ENCODE data around the gene PLK5. TPM values are rescaled to one million over a fixed set of nuclear protein-coding genes. Genes with fewer than 3 reads are reported as not detected.
"Not testable (repeated sequence)": the region's sequence is repeated elsewhere in the genome, so short reads cannot be mapped to it uniquely, and the experiment has no call there.

PLK5 gene
- total RNA-seq, 2 experiments from 2014 or later = not detected

DNA sequence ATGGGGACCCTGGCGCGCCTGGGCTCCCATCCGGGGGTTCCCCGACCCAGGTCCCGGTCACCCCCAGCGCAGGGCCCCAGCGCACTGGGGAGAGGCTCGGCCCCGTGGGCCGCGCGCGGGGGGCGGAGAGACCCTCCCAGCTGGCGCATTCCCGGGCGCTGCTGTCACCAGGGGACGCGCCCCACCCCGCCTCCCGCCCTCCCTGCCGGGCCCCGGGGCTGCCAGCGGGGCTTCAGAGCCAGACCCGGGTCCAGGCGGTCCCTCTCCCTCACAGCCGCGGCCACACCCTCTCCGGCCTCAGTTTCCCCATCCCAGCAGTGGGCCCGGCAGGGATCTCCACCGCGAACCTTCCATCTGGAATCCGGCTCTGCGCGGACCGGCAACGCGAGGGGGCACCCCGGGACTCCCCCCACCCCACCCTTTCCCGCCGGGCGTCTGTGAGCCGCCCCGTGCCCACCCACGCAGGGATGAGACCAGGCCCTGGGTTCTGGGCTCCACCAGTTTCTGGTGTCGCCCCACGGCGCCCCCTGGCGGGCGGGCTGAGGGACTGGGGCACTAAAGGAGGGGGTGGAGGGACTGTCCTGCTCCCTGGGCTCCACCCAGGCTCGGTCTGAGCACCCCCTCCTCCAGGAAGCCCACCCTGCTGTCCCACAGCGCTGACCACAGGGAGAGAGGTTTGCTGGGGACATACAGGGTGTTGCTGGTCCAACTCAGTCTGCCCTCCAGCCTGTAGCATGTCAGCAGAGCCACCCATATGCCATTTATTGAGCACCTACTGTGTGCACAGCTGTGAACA lies 10.2 kb upstream of the PLK5 start:
- no peaks in the 10 kb centered on the region for H3K9me3 Mint-ChIP-seq (ENCODE audit: insufficient read depth)
- no peaks in the 10 kb centered on the region for H3K36me3 Mint-ChIP-seq (ENCODE audit: low read depth)

DNA sequence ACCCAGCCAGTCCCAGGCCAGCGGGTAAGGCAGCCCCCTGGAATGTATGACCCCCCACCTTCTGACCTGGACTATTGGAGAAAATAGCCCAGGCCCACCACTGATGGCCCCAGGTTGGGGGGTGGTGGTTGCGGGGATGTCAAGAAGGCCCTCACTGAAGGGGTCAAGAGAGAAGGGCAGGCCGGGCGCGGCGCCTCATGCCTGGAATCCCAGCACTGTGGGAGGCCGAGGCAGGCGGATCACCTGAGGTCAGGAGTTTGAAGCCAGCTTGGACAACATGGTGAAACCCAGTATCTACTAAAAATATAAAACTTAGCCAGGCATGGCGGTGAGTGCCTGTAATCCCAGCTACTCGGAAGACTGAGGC lies 9.6 kb upstream of the PLK5 start:
- ChIA-PET POLR2A (no interaction called here), CTCF (interaction anchor here (0.6 to 1.2 kb wide), 2 partner anchors 9 to 70 kb away, joined by 3 to 4 read pairs; no protein-coding TSS in a partner anchor)
- Mint-ChIP-seq H3K9me3 (ENCODE audit: insufficient read depth) (no peaks in the 10 kb centered on the region), H3K36me3 (ENCODE audit: low read depth) (no peaks in the 10 kb centered on the region), H3K4me1 (ENCODE audit: low read depth) (peaks cover 12% of the 10 kb centered on the region), H3K27me3 (ENCODE audit: low read depth) (peaks cover 11% of the 10 kb centered on the region), H3K4me3 (no peak overlapping the region), H3K27ac (no peak overlapping the region)
- ATAC-seq (no peak), DNase-seq (no peak)

More for the DNA sequence above, 10.2 kb upstream of the PLK5 start:
- Mint-ChIP-seq H3K4me3 (no peak overlapping the region), H3K4me1 (ENCODE audit: low read depth) (peaks cover 12% of the 10 kb centered on the region), H3K27ac (no peak overlapping the region), H3K27me3 (ENCODE audit: low read depth) (peaks cover 13% of the 10 kb centered on the region)
- ChIA-PET CTCF (interaction anchor here (0.6 to 1.2 kb wide), 2 partner anchors 8 to 69 kb away, joined by 3 to 4 read pairs; no protein-coding TSS in a partner anchor), POLR2A (no interaction called here)
- DNase-seq (peak; percentile 72), ATAC-seq (peak; percentile 44)

DNA sequence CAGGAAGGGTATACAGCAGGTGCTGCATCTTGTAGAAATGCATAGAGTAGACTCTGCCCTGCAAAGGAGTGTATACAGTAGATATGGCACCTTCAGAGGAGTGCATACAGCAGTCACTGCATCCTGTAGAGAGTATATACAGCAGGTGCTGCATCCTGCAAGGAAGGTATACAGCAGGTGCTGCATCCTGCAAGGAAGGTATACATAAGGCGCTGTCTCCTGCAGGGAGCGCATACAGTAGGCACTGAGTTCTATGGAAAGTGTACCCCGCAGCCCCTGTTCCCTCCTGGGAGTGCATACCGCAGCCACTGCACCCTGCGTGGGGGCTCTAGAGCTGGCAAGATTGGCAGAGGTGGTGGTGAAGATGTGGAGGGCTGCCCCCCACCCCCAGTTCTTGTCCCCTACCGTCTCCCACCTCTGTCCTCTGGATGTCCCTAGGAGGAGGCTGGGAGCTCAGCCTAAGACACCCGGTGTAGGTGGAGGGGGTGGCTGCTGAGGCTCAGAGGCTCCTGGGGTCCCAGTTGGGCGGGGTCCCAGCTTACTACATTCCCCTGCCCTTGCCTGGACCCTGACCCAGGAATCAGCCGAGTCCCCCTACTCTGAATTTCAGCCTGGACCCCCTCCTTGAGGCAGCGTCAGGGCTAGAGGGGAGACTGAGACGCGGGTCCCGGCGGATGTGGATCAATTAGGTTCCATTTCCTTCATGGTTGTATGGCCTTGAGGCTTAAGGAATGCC lies 8.7 kb upstream of the PLK5 start:
- ChIA-PET POLR2A (no interaction called here), CTCF (interaction anchor here (1.2 kb wide), 1 partner anchor 71 kb away, joined by 4 read pairs; no protein-coding TSS in a partner anchor)
- no peaks in the 10 kb centered on the region for H3K9me3 Mint-ChIP-seq (ENCODE audit: insufficient read depth)
- peaks cover 7% of the 10 kb centered on the region for H3K27me3 Mint-ChIP-seq (ENCODE audit: low read depth)
- DNase-seq = no peak
- H3K36me3 Mint-ChIP-seq (ENCODE audit: low read depth) = no peaks in the 10 kb centered on the region
- H3K4me3 Mint-ChIP-seq = no peak overlapping the region
- no peak overlapping the region for H3K27ac Mint-ChIP-seq
- ATAC-seq = no peak
- H3K4me1 Mint-ChIP-seq (ENCODE audit: low read depth) = peaks cover 12% of the 10 kb centered on the region

DNA sequence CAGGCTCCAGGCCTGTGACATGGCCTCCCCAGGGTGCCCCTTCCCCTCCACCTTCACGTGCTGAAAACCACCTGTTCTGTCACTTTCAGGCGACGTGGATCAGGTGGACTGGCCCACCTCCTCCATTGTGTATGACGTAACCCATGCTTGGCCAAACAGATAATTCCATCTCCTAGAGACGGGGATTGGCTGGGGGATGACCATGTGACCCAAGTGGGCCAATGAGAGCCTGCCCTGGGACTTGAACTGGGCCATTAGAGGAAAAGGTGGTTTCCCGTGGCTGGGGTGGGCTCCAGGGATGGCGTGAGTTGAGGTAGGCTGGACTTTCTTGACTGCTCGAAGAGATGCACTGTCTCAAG lies 7.5 kb upstream of the PLK5 start:
- Mint-ChIP-seq H3K36me3 (ENCODE audit: low read depth) (no peaks in the 10 kb centered on the region), H3K27me3 (ENCODE audit: low read depth) (peaks cover 3% of the 10 kb centered on the region), H3K27ac (no peak overlapping the region), H3K4me3 (no peak overlapping the region), H3K4me1 (ENCODE audit: low read depth) (peaks cover 7% of the 10 kb centered on the region), H3K9me3 (ENCODE audit: insufficient read depth) (no peaks in the 10 kb centered on the region)
- DNase-seq = no peak
- ChIA-PET CTCF (no interaction called here), POLR2A (no interaction called here)
- ATAC-seq = no peak

DNA sequence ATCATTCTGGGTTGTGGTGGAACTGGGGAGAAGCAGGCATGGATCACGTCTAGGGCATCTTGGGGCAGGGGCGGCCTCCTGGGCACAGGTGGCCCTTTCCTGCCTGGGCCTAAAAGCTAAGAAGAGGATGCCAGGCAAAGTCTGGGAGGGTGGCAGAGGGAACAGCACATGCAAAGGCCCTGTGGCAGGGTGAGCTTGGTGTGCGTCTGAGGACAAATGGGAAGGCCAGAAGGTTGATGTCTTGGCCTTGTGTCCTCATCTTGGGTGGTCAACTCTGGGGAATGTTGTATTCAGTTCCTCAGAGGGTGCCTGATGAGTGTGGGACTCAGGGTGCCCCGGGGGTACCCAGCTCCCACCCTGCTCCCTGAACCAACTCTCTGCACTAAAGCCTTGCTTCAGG lies 5.4 kb upstream of the PLK5 start:
- POLR2A ChIA-PET = no interaction called here
- no peak for DNase-seq
- no peaks in the 10 kb centered on the region for H3K9me3 Mint-ChIP-seq (ENCODE audit: insufficient read depth)
- no peak for ATAC-seq
- no peak overlapping the region for H3K27ac Mint-ChIP-seq
- no peaks in the 10 kb centered on the region for H3K36me3 Mint-ChIP-seq (ENCODE audit: low read depth)
- peaks cover 8% of the 10 kb centered on the region for H3K27me3 Mint-ChIP-seq (ENCODE audit: low read depth)
- H3K4me1 Mint-ChIP-seq (ENCODE audit: low read depth) = no peaks in the 10 kb centered on the region
- no peak overlapping the region for H3K4me3 Mint-ChIP-seq
- CTCF ChIA-PET = interaction anchor here (1.2 kb wide), 1 partner anchor 16 kb away, joined by 3 read pairs; no protein-coding TSS in a partner anchor

DNA sequence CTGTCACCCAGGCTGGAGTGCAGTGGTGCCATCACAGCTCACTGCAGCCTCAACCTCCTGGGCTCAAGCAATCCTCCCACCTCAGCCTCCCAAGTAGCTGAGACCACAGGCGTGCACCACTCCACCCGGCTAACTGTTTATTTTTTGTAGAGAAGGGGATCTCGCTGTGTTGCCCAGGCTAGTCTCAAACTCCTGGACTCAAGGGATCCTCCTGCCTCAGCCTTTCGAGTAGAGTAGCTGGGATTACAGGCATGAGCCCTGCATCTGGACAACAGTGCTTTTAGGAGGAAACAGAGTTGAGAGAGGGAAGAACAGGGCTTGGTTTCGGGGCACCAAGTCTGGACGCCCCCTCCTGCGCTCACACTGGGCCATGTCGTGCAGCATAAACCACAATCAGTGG lies 4.1 kb upstream of the PLK5 start:
- H3K4me1 Mint-ChIP-seq (ENCODE audit: low read depth); DNase-seq; H3K9me3 Mint-ChIP-seq (ENCODE audit: insufficient read depth); H3K36me3 Mint-ChIP-seq (ENCODE audit: low read depth); H3K27ac Mint-ChIP-seq; CTCF ChIA-PET; ATAC-seq; H3K4me3 Mint-ChIP-seq; POLR2A ChIA-PET: not testable (repeated sequence)
- peaks cover 14% of the 10 kb centered on the region for H3K27me3 Mint-ChIP-seq (ENCODE audit: low read depth)

DNA sequence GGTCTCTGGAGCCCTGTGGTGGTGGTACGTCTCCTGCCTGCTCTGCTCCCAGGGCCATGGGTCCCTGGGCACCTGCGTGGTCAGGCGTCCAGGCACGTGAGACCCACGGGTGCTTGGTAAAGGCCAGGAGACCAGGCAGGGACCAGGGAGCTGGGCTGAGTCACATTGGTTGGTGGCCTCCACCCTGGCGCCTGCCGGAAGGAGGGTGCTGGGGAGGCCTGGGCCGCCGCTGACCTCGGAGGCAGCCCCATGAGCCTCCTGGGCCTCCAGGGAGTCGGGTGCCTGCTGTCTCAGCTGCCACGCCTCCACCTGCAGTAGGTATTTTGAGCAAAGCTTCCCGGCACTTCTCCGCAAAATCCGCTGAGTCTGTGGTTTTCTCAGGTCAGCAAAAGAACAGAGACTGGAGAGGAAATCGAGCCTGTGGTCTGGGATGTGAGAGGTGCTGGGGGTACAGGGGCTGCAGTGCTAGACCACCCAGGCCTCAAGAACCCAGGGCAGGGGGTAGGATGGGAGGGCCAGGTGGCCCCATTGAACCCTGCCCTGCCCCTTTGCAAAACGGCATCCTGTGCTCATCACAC lies 3.6 kb upstream of the PLK5 start:
- no peaks in the 10 kb centered on the region for H3K36me3 Mint-ChIP-seq (ENCODE audit: low read depth)
- ChIA-PET POLR2A (no interaction called here), CTCF (no interaction called here)
- H3K4me1 Mint-ChIP-seq (ENCODE audit: low read depth) = peaks cover 2% of the 10 kb centered on the region
- H3K27me3 Mint-ChIP-seq (ENCODE audit: low read depth) = peaks cover 16% of the 10 kb centered on the region
- DNase-seq (no peak), ATAC-seq (no peak)
- H3K27ac Mint-ChIP-seq = no peak overlapping the region
- H3K9me3 Mint-ChIP-seq (ENCODE audit: insufficient read depth) = no peaks in the 10 kb centered on the region
- no peak overlapping the region for H3K4me3 Mint-ChIP-seq

DNA sequence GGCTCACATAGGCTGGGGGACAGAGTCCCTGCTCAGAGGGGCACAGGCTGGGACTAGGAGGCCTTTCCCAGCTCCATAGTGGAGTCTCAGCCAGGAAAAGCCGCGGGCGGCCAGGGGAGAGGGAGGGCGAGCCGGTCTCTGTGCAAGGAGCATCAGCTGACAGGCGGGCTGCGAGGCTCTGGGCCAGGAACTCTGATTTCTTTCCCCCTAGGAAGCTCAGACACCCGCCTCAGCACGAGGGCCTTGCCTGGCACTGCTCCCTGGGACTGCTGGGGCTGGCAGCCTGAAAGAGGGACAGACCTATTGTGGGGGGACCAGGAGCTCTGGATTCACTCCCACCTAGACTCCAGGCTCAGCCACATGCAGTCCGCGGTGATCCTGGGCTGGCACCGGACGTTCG lies 2.2 kb upstream of the PLK5 start:
- no peak for ATAC-seq
- Mint-ChIP-seq H3K27ac (no peak overlapping the region), H3K27me3 (ENCODE audit: low read depth) (peaks cover 25% of the 10 kb centered on the region), H3K9me3 (ENCODE audit: insufficient read depth) (no peaks in the 10 kb centered on the region), H3K4me1 (ENCODE audit: low read depth) (peaks cover 2% of the 10 kb centered on the region), H3K4me3 (no peak overlapping the region), H3K36me3 (ENCODE audit: low read depth) (no peaks in the 10 kb centered on the region)
- POLR2A ChIA-PET = no interaction called here
- CTCF ChIA-PET = interaction anchor here (1.2 kb wide), 1 partner anchor 25 kb away, joined by 4 read pairs; no protein-coding TSS in a partner anchor
- no peak for DNase-seq

DNA sequence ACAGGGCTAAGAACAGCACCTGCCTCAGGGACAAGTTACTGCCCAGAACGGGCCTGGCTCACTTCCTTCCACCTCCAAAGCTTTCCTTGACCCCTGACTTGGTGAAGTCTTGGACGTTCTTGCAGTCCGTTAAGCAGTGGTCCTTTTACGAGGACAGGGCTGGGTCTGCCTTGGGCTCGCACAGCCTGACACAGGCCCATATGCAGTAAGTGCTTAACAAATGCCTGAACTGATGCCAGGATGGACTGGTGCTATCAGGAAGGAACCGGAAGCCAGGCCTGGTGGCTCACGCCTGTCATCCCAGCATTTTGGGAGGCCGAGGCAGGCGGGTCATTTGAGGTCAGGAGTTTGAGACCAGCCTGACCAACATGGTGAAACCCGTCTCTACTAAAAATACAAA lies 1.8 kb upstream of the PLK5 start:
- no peak overlapping the region for H3K27ac Mint-ChIP-seq
- no peak for ATAC-seq
- no peaks in the 10 kb centered on the region for H3K9me3 Mint-ChIP-seq (ENCODE audit: insufficient read depth)
- H3K4me3 Mint-ChIP-seq = no peak overlapping the region
- H3K4me1 Mint-ChIP-seq (ENCODE audit: low read depth) = peaks cover 2% of the 10 kb centered on the region
- ChIA-PET CTCF (interaction anchor here (1.2 kb wide), 1 partner anchor 25 kb away, joined by 4 read pairs; no protein-coding TSS in a partner anchor), POLR2A (no interaction called here)
- H3K27me3 Mint-ChIP-seq (ENCODE audit: low read depth) = peaks cover 25% of the 10 kb centered on the region
- no peaks in the 10 kb centered on the region for H3K36me3 Mint-ChIP-seq (ENCODE audit: low read depth)
- DNase-seq = no peak

DNA sequence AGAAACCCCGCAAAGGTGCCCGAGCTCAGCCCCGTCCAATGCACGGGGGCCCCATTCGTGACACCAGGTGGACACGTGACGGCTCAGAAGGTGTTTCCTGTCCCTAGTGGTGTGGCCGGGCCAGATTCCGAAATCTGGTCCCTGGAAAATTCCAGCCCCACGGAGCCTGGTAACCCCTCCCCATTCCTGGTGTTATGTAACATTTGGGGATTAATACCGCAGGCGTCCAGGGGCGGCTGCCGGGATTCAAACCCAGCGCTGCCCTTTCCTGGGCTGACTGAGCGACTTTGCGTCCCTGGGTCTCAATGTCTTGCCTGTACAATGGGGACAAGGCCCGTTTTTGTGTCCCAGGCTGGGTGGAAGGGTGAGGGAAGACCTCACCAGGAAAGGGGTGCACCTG lies 1.0 kb upstream of the PLK5 start:
- H3K9me3 Mint-ChIP-seq (ENCODE audit: insufficient read depth) = no peaks in the 10 kb centered on the region
- H3K4me1 Mint-ChIP-seq (ENCODE audit: low read depth) = peaks cover 2% of the 10 kb centered on the region
- H3K27me3 Mint-ChIP-seq (ENCODE audit: low read depth) = peaks cover 25% of the 10 kb centered on the region
- POLR2A ChIA-PET = interaction anchor here (0.6 kb wide), 1 partner anchor 231 kb away, joined by 3 read pairs; no protein-coding TSS in a partner anchor
- no peak for ATAC-seq
- H3K36me3 Mint-ChIP-seq (ENCODE audit: low read depth) = no peaks in the 10 kb centered on the region
- H3K27ac Mint-ChIP-seq = no peak overlapping the region
- no peak overlapping the region for H3K4me3 Mint-ChIP-seq
- DNase-seq = no peak
- CTCF ChIA-PET = no interaction called here

DNA sequence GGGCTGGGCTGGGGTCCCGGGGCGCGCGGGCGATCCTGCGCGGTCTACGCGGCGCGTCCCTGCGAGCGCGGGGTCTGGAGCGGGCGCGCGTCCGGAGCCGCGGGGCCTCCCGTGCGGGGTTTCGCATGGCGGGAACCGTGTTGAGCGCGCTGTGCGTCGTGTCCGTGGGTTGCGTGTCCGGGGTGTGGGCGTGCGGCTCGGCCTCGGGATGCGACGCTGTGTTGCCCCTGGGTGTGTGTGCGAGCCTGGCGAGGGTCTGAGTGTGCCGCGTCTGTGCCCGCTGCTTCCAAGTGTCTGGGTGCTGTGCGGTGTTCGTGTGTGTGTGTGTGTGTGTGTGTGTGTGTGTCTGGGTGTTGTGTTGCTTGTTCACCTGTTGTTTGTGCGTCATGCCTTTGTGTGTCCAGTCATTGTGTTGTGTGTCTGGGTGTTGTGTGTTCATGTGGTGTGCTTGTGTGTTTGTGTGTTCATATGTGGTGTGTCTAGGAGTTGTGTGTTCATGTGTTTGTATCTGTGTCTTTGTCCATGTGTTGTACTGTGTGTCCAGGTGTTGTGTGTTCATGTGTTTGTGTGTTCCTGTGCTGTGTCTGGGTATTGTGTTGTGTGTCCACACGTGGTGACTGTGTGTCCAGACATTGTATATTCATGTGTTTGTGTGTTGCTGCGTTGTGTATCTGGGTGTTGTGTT lies 552 bp downstream of the PLK5 start:
- no peak for ATAC-seq
- H3K9me3 Mint-ChIP-seq (ENCODE audit: insufficient read depth) = no peaks in the 10 kb centered on the region
- no peak overlapping the region for H3K27ac Mint-ChIP-seq
- POLR2A ChIA-PET = no interaction called here
- CTCF ChIA-PET = no interaction called here
- no peak overlapping the region for H3K4me3 Mint-ChIP-seq
- no peak for DNase-seq
- peaks cover 25% of the 10 kb centered on the region for H3K27me3 Mint-ChIP-seq (ENCODE audit: low read depth)
- H3K4me1 Mint-ChIP-seq (ENCODE audit: low read depth) = peaks cover 2% of the 10 kb centered on the region
- no peaks in the 10 kb centered on the region for H3K36me3 Mint-ChIP-seq (ENCODE audit: low read depth)

DNA sequence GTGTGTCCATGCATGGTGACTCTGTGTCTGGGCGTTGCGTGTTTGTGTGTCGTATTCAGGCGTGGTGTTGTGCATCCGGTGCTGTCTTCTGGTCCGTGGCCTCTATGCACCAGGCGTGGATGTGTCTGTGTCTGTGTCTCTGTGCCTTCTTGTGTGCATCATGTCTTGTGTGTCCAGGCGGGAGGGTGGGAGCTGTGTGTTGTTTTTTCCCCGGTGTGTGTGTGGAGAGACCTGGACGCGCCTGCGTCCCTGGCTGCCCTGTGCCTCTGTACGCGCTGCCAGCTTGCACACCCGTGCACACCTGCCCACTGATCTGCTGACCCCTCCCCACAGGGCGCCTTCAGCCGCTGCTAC lies 1.1 kb downstream of the PLK5 start:
- CTCF ChIA-PET = no interaction called here
- peaks cover 2% of the 10 kb centered on the region for H3K4me1 Mint-ChIP-seq (ENCODE audit: low read depth)
- no peak for ATAC-seq
- peaks cover 25% of the 10 kb centered on the region for H3K27me3 Mint-ChIP-seq (ENCODE audit: low read depth)
- no peak for DNase-seq
- no peak overlapping the region for H3K4me3 Mint-ChIP-seq
- no peaks in the 10 kb centered on the region for H3K9me3 Mint-ChIP-seq (ENCODE audit: insufficient read depth)
- H3K27ac Mint-ChIP-seq = no peak overlapping the region
- no peaks in the 10 kb centered on the region for H3K36me3 Mint-ChIP-seq (ENCODE audit: low read depth)
- POLR2A ChIA-PET = no interaction called here

Data from activated CD8-positive, alpha-beta T cell treated with anti-CD3 and anti-CD28 coated beads, Interleukin-2, amount 10 ng/mL, durations not matched to agents 7 days and 5 days (primary cell).